A673 (cell line): ENCODE measurements around the gene ZNF92.

ENCODE experiments used
- CTCF ChIP-seq: fragments of 300-800, 200-600 bp; sonication (generic); conservative IDR thresholded peaks from 2 replicates; pipeline ENCODE4 v1.5.1; 2017; ENCODE audit warnings: low read depth, mild to moderate bottlenecking, antibody characterized with exemption, low read length, moderate library complexity, mixed read lengths
- EZH2 ChIP-seq: fragments of 200-600 bp; sonication (generic); IDR thresholded peaks from 2 replicates; pipeline ENCODE4 v1.6.1; 2017; ENCODE audit warnings: borderline replicate concordance, low read depth, mild to moderate bottlenecking, mixed read lengths, antibody characterized with exemption, low read length; ENCODE audit not compliant: poor library complexity, severe bottlenecking

GRCh38 chr7:65325793-65326432, 47.7 kb upstream of the ZNF92 start:
- TF ChIP-seq CTCF (no peak), EZH2 (no peak)
